NB4 (cell line): ENCODE results near the gene HOXC10.

ENCODE experiments used
- DNase-seq: peaks from one replicate; pipeline ENCODE4 v3.0.0; 2010; ENCODE audit warnings: low read depth
- H3K4me3 ChIP-seq: one replicate; pipeline ENCODE4 v1.5.1; 2011; ENCODE audit warnings: mild to moderate bottlenecking, low read depth, low read length, moderate library complexity
- CTCF ChIP-seq: IDR thresholded peaks from one replicate; pipeline ENCODE4 v1.5.1; 2012; ENCODE audit warnings: low read depth, low read length
- MAX ChIP-seq: IDR thresholded peaks from 2 replicates; pipeline ENCODE4 v1.6.1; 2011; ENCODE audit warnings: low read depth, low read length
- MYC ChIP-seq: IDR thresholded peaks from 2 replicates; pipeline ENCODE4 v1.6.1; 2011; ENCODE audit warnings: low read depth, low read length
- POLR2A ChIP-seq: IDR thresholded peaks from 2 replicates; pipeline ENCODE4 v1.6.1; 2011; ENCODE audit warnings: mild to moderate bottlenecking; ENCODE audit not compliant: insufficient read length; ENCODE audit errors: extremely low read depth

Gene HOXC10

GRCh38 chr12:54028314-54029201 is 43.6 kb downstream of the HOXC10 start, which contains the start of gene HOXC6:
Gene HOXC6 (plus strand): TSS chr12:54028440. CDS start chr12:54028522, 82 bp downstream.
- peak; percentile 78 for DNase-seq
- TF ChIP-seq MYC (no peak), CTCF (no peak), MAX (no peak), POLR2A (no peak)
- peak within 1 kb of the TSS; percentile 70 for H3K4me3 ChIP-seq

- no peak for DNase-seq
- TF ChIP-seq POLR2A (no peak), CTCF (no peak), MAX (no peak), MYC (no peak)
- H3K4me3 ChIP-seq: no peak overlapping the region
These were observed 44.8 kb downstream of the HOXC10 start for GRCh38 chr12:54029529-54030441.

GRCh38 chr12:54030442-54030801 is 45.5 kb downstream of the HOXC10 start:
- TF ChIP-seq POLR2A: no peak
- no peak for TF ChIP-seq MAX
- no peak for TF ChIP-seq CTCF
- no peak for TF ChIP-seq MYC
- no peak for DNase-seq
- H3K4me3 ChIP-seq: no peak overlapping the region

- TF ChIP-seq MYC (no peak), MAX (no peak)
- no peak overlapping the region for H3K4me3 ChIP-seq
- DNase-seq: no peak
These were observed 46.0 kb downstream of the HOXC10 start for GRCh38 chr12:54030889-54031471.

- no peak for DNase-seq
- no peak overlapping the region for H3K4me3 ChIP-seq
These were observed 46.5 kb downstream of the HOXC10 start for GRCh38 chr12:54031480-54031879.

More at GRCh38 chr12:54031480-54031879, 46.5 kb downstream of the HOXC10 start:
- TF ChIP-seq CTCF: no peak
- TF ChIP-seq POLR2A: no peak
- TF ChIP-seq MAX: no peak
